GM12878 (cell line): ENCODE data around the gene MAGI2. TPM values are rescaled to one million over a fixed set of nuclear protein-coding genes. Genes with fewer than 3 reads are reported as not detected.

Source experiments
- ATAC-seq: fragments of 200-7000 bp; cut with Tn5 transposase; 3 replicates; pipeline ENCODE4 v1.9.1; 2020; ENCODE audit warnings: mild to moderate bottlenecking, moderate library complexity
- BruUV-seq: library from RNA; stranded (reverse); fragments of 400-500 nt; replicated peaks from 2 replicates; lab custom pipeline; 2021; lab: Mats Ljungman, UMichigan
- CTCF ChIA-PET: fragments of 300-600 bp; sonication (Branson Sonifier 250); formaldehyde crosslinking; extraction: SDS; loops from one replicate; lab custom pipeline; 2021; ENCODE audit warnings: inconsistent platforms; lab: Yijun Ruan, JAX
- POLR2A ChIA-PET: fragments of 350-600 bp; formaldehyde crosslinking; extraction: SDS; loops from one replicate; lab custom pipeline; 2021; ENCODE audit warnings: inconsistent platforms; lab: Charles Lee
- RAD21 ChIA-PET: fragments of 300-600 bp; sonication (Branson Sonifier 250); formaldehyde crosslinking; loops from one replicate; lab custom pipeline; 2023; ENCODE audit warnings: antibody characterized with exemption; ENCODE audit not compliant: unreplicated experiment; lab: Charles Lee
- SMC1A ChIA-PET: fragments of 300-600 bp; sonication (Branson Sonifier 250); formaldehyde crosslinking; loops from one replicate; lab custom pipeline; 2023; ENCODE audit not compliant: unreplicated experiment, uncharacterized antibody; lab: Charles Lee
- DNase-seq: peaks from one replicate; pipeline ENCODE4 v3.0.0-alpha.2; 2011; ENCODE audit warnings: low read depth, low spot score
- FAIRE-seq: peaks from 3 replicates; lab custom pipeline; 2011; peaks lifted over from hg19 to GRCh38; lab: Jason Lieb, UNC
- H2AFZ ChIP-seq: 2 replicates; pipeline ENCODE4 v1.6.0; 2011; ENCODE audit warnings: low read depth, low read length, control low read depth; ENCODE audit not compliant: control insufficient read depth
- H3K27ac ChIP-seq: 2 replicates; pipeline ENCODE4 v1.5.1; 2011; ENCODE audit warnings: control low read depth; ENCODE audit not compliant: control insufficient read depth, insufficient read depth
- H3K27me3 ChIP-seq, 2 experiments: replicated peaks in 1 of 2; 2 replicates each; pipeline versions ENCODE4 v1.6.0 to v1.6.1; 2011; ENCODE audit warnings: low read length in 1 of 2; ENCODE audit not compliant: control insufficient read depth in 2 of 2, insufficient read depth in 2 of 2
- H3K36me3 ChIP-seq, 2 experiments: 2 replicates each; pipeline ENCODE4 v1.5.1; 2011; ENCODE audit warnings: low read length in 1 of 2; ENCODE audit not compliant: control insufficient read depth in 2 of 2, insufficient read depth in 2 of 2
- H3K4me1 ChIP-seq: 2 replicates; pipeline ENCODE4 v1.6.1; 2011; ENCODE audit warnings: mild to moderate bottlenecking, low read length, moderate library complexity, mixed read lengths; ENCODE audit not compliant: control insufficient read depth, insufficient read depth
- H3K4me2 ChIP-seq: 2 replicates; pipeline ENCODE4 v1.6.0; 2011; ENCODE audit warnings: control low read depth; ENCODE audit not compliant: control insufficient read depth, insufficient read depth
- H3K4me3 ChIP-seq: fragments of 200-600 bp; sonication (generic); 2 replicates; pipeline ENCODE4 v1.5.1; 2016
- H3K79me2 ChIP-seq: 2 replicates; pipeline ENCODE4 v1.6.0; 2011; ENCODE audit warnings: low read length; ENCODE audit not compliant: control insufficient read depth, insufficient read depth
- H3K9ac ChIP-seq: 2 replicates; pipeline ENCODE4 v1.8.0; 2011; ENCODE audit warnings: low read length, control low read depth, mixed read lengths; ENCODE audit not compliant: control insufficient read depth, insufficient read depth
- H3K9me3 ChIP-seq: replicated peaks from 3 replicates; pipeline ENCODE4 v1.5.1; 2011; ENCODE audit warnings: mild to moderate bottlenecking, low read length; ENCODE audit not compliant: control insufficient read depth, insufficient read depth
- H4K20me1 ChIP-seq: 2 replicates; pipeline ENCODE4 v1.6.0; 2011; ENCODE audit not compliant: control insufficient read depth, insufficient read depth
- BMI1 ChIP-seq: fragments of 450-650 bp; IDR thresholded peaks from 2 replicates; pipeline ENCODE4 v1.6.1; 2016; ENCODE audit warnings: mild to moderate bottlenecking, moderate library complexity, borderline replicate concordance
- CEBPZ ChIP-seq: fragments of 150-350 bp; IDR thresholded peaks from 2 replicates; pipeline ENCODE4 v1.6.1; 2016; ENCODE audit warnings: low read depth, low read length
- CHD2 ChIP-seq: IDR thresholded peaks from 2 replicates; pipeline ENCODE4 v1.6.1; 2011; ENCODE audit warnings: low read depth, low read length, improper control_type of control experiment, borderline replicate concordance
- NR2C1 ChIP-seq: fragments of 450-650 bp; IDR thresholded peaks from 2 replicates; pipeline ENCODE4 v1.6.1; 2017; ENCODE audit warnings: antibody characterized with exemption, mild to moderate bottlenecking, moderate library complexity
- ZZZ3 ChIP-seq: IDR thresholded peaks from 2 replicates; pipeline ENCODE4 v1.6.1; 2011; ENCODE audit warnings: low read depth; ENCODE audit not compliant: control insufficient read depth, insufficient read length
- in situ Hi-C: fragments of 300-500 bp; cut with MboI; formaldehyde crosslinking; loops from 9 replicates; pipeline ENCODE4 v1.14.3; 2018; ENCODE audit warnings: mixed read lengths
- intact Hi-C: fragments of 100-400 bp; cut with micrococcal nuclease; formaldehyde crosslinking; loops from one replicate; pipeline ENCODE4 v1.14.2; 2022; ENCODE audit not compliant: unreplicated experiment
- polyA plus RNA-seq, 11 experiments: library from polyadenylated mRNA; depleted of rRNA in 4 of 11; unstranded in 6 of 11; stranded (reverse) in 5 of 11; fragments of >200 nt; fragmentation: Nextera tagmentation in 4 of 11; fragmentation: Illumina TruSeq in 1 of 11; extraction: Ambion mirVana in 4 of 11; extraction: Trizol in 1 of 11; gene quantifications; 1 replicate in 1 of 11; 2 replicates in 10 of 11; pipeline versions ENCODE4 v1.2.1 to v1.2.3, GENCODE V29; 2011 to 2016; ENCODE audit warnings: inconsistent platforms in 2 of 11, missing spikeins in 2 of 11, low read depth in 1 of 11
- total RNA-seq, 4 experiments: library from RNA; depleted of rRNA in 3 of 4; stranded (reverse); fragments of >200 nt in 3 of 4; fragmentation: Illumina TruSeq in 1 of 4; extraction: Trizol in 1 of 4; gene quantifications; 2 replicates each; pipeline versions ENCODE4 v1.2.1 to v1.2.3, GENCODE V29; 2013 to 2021
- TF ChIP-seq, protein P1 (sequence below): IDR thresholded peaks from 2 replicates; pipeline ENCODE4 v1.6.1; 2012; ENCODE audit warnings: low read length, inconsistent platforms

The MAGI2 gene
- total and polyA plus RNA-seq, 10 of the 15 experiments (the other 5 are each of a cell fraction or from before 2014, with no cell fraction given), result 0.01 to 0.31 (median 0.05) TPM; not detected in 2

DNA sequence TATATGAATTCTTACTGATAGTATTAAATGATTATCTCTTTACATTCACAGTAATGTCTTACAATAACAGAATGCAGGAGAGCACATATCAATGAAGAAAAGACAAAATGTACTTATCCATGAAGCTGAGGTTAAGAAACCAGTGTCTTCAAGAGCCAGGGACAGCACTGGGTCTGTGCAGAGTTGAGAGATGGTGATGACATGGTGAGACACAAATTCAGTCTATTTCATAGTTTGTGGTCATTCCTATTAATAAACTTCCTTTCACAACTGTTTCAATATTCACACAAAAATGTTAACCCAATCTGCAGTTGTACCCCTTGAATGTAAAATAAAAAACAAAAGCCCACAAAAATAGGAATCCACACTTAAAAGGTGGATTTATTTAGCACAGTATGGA, 5.3 kb upstream of the MAGI2 start:
- in situ Hi-C loops, result no loop called here
- SMC1A ChIA-PET, result no interaction called here
- H3K4me2 ChIP-seq, result no peak overlapping the region
- H3K79me2 ChIP-seq, result no peaks in the 10 kb centered on the region
- no peaks in the 10 kb centered on the region for H3K9me3 ChIP-seq
- CTCF ChIA-PET, result no interaction called here
- H3K36me3 ChIP-seq, result no peaks in the 10 kb centered on the region
- FAIRE-seq (no peak), ATAC-seq (no peak), DNase-seq (no peak)
- no peaks in the 10 kb centered on the region for H4K20me1 ChIP-seq
- RAD21 ChIA-PET, result no interaction called here
- TF ChIP-seq ZZZ3 (no peak), BMI1 (no peak), CEBPZ (no peak), CHD2 (no peak), NR2C1 (no peak)
- TF ChIP-seq, protein P1, sequence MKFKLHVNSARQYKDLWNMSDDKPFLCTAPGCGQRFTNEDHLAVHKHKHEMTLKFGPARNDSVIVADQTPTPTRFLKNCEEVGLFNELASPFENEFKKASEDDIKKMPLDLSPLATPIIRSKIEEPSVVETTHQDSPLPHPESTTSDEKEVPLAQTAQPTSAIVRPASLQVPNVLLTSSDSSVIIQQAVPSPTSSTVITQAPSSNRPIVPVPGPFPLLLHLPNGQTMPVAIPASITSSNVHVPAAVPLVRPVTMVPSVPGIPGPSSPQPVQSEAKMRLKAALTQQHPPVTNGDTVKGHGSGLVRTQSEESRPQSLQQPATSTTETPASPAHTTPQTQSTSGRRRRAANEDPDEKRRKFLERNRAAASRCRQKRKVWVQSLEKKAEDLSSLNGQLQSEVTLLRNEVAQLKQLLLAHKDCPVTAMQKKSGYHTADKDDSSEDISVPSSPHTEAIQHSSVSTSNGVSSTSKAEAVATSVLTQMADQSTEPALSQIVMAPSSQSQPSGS, result no peak
- no peaks in the 10 kb centered on the region; a peak in 2 of 4 replicates for H3K27me3 ChIP-seq
- no peak overlapping the region for H3K4me3 ChIP-seq
- intact Hi-C loops, result no loop called here
- BruUV-seq, result no TSS peak
- H3K9ac ChIP-seq, result no peak overlapping the region
- POLR2A ChIA-PET, result no interaction called here
- no peaks in the 10 kb centered on the region for H3K4me1 ChIP-seq
- no peak overlapping the region for H3K27ac ChIP-seq
- H2AFZ ChIP-seq, result no peak overlapping the region
